Measurements from ENCODE around the gene SPSB1.
"Not testable (repeated sequence)": the region's sequence is repeated elsewhere in the genome, so short reads cannot be mapped to it uniquely, and the experiment has no call there.

Gene SPSB1

GRCh38 chr1:9369964-9370788 is 77.5 kb downstream of the SPSB1 start:
- no peak for DNase-seq

DNA sequence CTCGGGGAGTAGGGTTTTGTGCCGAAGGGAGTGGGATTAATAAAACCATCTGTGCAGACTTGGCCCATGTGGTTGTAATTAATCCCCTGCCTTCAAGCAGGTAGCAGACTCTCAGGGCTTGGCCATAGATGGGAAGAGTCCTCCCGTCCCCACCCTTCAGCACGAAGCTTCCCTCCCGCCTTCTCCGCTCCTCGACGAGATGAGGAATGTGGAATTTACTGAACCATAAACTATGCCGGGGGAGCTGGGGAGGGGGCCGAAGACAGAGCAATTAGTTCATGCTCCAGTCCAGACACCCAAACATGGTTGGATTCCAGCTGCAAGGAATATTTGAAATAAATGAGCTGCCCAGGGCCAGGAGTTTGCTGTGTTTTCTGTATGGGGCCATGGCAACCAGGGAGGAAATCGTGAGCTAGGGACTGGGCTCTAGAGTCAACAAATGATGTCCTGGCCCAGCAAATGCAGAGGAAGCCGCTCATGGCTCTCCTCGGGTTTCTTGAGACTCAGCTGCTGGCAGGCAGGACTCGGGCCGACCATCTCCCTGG is 78.8 kb downstream of the SPSB1 start:
- no peak for DNase-seq

DNA sequence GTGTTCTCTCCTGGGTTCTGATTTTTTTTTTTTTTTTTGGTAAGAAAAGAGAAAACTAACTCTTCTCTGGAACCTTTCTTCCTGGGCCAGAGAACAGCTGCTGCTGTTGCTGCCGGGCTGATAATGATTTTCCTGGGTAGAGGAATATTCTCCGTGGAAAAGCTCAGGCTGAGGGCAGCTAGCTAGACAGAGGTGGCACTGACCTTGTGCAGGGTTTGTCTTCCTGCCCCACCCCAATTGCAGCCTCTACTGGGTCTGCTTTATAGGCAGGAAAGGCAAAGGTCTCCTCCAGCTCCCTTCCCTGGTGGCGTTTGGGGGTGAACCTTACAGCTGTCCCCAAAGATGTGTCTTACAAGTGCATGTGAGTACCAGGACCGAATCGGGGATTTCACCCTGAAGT is 79.3 kb downstream of the SPSB1 start:
- no peak for DNase-seq

GRCh38 chr1:9373619-9374018 is 80.9 kb downstream of the SPSB1 start:
- DNase-seq: no peak

- no peak for DNase-seq
Observed at GRCh38 chr1:9374748-9375341, 82.2 kb downstream of the SPSB1 start.

DNA sequence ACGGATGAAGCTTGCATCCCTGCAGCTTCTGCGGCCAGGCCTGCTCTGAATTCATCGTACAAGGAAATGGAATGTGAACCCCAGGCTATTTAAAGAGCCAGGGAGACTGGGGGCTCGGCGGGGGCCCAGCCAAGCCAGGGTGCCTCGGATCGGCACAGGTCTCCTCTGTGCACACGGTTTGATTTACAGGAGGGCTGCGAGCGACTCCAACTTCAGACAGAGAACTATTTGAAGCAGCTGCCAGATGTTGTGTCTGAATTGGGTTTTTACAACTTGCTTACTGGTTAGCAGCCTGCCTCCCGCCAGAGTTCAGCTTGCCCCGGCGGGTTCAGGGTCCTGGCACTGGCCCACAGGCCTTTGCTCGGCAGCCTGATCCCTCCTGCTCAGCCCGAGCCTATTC is 83.2 kb downstream of the SPSB1 start:
- DNase-seq: no peak

- no peak for DNase-seq
Observed at GRCh38 chr1:9376430-9376829, 83.7 kb downstream of the SPSB1 start.

- no peak for DNase-seq
Observed at GRCh38 chr1:9376886-9377333, 84.2 kb downstream of the SPSB1 start.

- DNase-seq: no peak
Observed at GRCh38 chr1:9378801-9379200, 86.1 kb downstream of the SPSB1 start.

DNA sequence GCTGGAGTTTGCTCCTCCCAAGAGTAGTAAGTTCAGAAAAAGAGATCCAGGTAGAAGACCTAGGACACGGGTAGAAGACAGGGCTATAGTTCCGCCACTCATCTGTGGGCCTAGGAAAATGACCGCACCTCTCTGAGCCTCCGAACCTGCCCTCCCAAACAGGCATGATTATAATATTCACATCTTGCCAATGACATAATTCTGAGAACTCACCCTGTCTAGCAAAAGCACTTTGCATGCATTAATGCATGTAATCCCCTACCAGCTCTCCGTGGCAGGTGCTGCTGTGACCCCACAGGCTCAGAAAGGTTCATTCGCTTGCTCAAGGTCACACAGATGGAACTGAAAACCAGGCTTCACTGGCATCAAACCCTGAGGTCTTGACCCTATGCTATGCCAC is 88.0 kb downstream of the SPSB1 start:
- DNase-seq: no peak

DNA sequence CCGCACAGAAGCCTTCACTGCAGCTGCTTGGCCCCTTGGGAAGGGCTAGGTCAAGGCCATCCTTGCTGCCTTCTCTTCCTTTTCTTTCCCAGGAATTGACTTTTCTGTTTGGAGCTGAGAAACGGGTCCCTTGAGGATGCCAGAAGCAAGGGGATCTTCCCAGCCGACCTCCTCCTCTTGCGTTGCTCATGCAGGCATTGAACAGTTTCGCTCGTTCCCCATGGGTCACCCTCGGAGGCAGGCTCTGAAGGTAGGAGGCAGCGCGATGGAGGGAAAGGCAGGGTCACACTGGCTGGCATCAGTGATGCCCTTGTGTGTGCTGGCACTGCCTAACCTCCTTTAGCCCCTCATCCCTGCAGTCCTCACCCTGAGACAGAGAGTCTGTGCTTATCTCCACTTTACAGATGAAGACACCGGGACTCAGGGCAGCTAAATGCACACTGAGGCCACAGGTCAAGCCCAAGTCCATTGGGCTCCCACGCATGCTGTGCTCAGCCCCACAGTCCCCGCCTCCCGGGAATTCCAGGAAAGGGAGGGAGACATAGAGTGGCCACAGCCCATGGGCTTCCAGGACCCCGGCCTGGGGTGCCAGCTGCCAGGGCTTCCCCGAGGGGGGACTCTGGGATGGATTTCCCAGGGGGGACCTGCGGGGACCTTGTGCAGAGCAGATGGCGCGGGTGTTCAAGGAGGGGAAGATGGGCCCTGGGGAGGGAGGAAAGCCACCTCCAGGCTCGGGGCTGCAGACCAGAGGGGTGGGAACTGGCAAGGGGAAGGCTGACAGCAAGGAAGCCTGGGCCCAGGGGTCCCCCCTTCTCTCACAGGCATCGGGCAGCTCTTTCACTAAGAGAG is 90.2 kb downstream of the SPSB1 start:
- no peak for DNase-seq

GRCh38 chr1:9384128-9384527 is 91.4 kb downstream of the SPSB1 start:
- no peak for DNase-seq

GRCh38 chr1:9384751-9385245 is 92.1 kb downstream of the SPSB1 start:
- DNase-seq: no peak

GRCh38 chr1:9385392-9385791 is 92.7 kb downstream of the SPSB1 start:
- not testable (repeated sequence) for DNase-seq

DNA sequence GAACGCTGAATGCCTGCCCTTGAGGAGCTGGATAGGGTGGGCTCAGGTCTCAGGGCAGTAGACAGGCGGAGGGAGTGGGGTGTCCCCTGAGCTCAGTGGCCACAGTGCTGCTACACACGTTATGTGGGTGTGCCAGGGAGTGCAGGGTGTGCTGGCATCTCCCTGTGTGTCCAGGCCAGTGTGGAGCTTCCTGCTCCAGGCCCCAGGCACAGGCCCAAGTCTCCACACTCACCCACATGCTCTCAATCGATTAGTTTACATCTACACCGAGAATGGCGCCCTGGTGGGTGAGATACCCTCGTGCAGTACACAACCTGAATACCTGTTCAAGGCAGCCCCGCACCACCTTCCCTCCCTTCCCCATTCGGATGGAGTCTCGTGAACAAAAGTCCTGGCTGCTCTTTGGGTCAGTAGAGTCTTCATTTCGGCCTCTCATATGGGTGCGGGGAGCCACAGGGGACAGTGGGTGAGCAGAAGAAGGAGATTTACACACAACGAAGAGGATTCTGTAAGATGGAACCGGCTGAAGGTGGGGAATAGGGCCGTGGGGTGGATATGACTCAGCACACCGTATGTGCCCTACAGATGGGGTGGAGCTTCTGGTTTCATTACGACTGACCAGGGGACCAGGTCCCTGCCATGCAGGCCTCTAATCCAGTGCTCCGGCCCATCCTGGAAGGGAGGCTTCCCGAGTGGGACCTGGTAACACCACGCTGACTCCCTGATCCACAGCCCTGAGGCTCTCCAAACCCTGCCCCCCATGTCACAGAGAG is 93.3 kb downstream of the SPSB1 start:
- no peak for DNase-seq

- no peak for DNase-seq
Observed at GRCh38 chr1:9388335-9389180, 95.9 kb downstream of the SPSB1 start.

- DNase-seq: no peak
Observed at GRCh38 chr1:9389968-9390367, 97.3 kb downstream of the SPSB1 start.

- no peak for DNase-seq
Observed at GRCh38 chr1:9391620-9392019, 98.9 kb downstream of the SPSB1 start.

GRCh38 chr1:9394010-9394409 is 101.3 kb downstream of the SPSB1 start:
- DNase-seq: no peak

DNA sequence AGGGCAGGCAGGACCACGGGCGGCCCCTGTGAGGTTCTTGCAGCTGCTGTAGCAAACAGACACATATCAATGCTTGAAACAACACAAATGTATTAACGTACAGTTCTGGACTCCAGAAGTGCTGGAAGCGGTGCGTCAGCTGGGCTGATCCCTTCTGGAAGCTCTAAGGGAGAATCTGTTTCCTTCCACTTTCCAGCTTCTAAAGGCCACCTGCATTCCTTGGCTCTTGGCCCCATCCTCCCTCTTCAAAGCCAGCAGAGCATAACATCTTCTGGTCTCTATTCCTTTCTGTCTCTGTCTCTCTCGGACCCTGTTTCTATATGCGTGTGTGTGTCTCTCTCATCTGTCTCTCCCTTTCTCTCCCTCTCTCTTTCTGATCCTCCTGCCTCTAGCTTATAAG is 102.3 kb downstream of the SPSB1 start:
- DNase-seq: no peak

GRCh38 chr1:9397047-9397446 is 104.4 kb downstream of the SPSB1 start:
- DNase-seq: no peak
